H1 (cell line): Measurements from ENCODE around the gene IRF3. TPM values are rescaled to one million over a fixed set of nuclear protein-coding genes. Genes with fewer than 3 reads are reported as not detected.

Source experiments
- CTCF ChIA-PET: fragments of 300-600 bp; sonication (Branson Sonifier 250); formaldehyde crosslinking; loops from one replicate; lab custom pipeline; 2021; ENCODE audit not compliant: partially characterized antibody; lab: Charles Lee
- POLR2A ChIA-PET: fragments of 300-600 bp; sonication (Branson Sonifier 250); formaldehyde crosslinking; loops from one replicate; lab custom pipeline; 2021; ENCODE audit warnings: inconsistent platforms; ENCODE audit not compliant: partially characterized antibody; lab: Charles Lee
- DNase-seq, 2 experiments: peaks; one replicate each; pipeline versions ENCODE4 v3.0.0 to v3.0.0-alpha.2; 2010 to 2022; ENCODE audit warnings: low spot score in 2 of 2, low read depth in 1 of 2, mixed read lengths in 1 of 2
- FAIRE-seq: peaks from 2 replicates; lab custom pipeline; 2011; peaks lifted over from hg19 to GRCh38; lab: Jason Lieb, UNC
- H2AFZ ChIP-seq: 2 replicates; pipeline ENCODE4 v1.8.1; 2012; ENCODE audit warnings: low read length, inconsistent platforms
- H2AK5ac ChIP-seq: 2 replicates; pipeline ENCODE4 v1.6.1; 2013; ENCODE audit warnings: low read depth, low read length
- H2BK120ac ChIP-seq: replicated peaks from 2 replicates; pipeline ENCODE3; 2013; ENCODE audit warnings: low read depth, low read length, inconsistent platforms
- H2BK12ac ChIP-seq: 2 replicates; pipeline ENCODE4 v1.6.1; 2013; ENCODE audit warnings: low read depth, low read length
- H2BK15ac ChIP-seq: 2 replicates; pipeline ENCODE4 v1.6.1; 2013; ENCODE audit warnings: low read length
- H2BK20ac ChIP-seq: 2 replicates; pipeline ENCODE4 v1.6.1; 2013; ENCODE audit warnings: low read length
- H2BK5ac ChIP-seq: 2 replicates; pipeline ENCODE4 v1.6.1; 2013; ENCODE audit warnings: low read depth, low read length
- H3K14ac ChIP-seq: 2 replicates; pipeline ENCODE4 v1.6.1; 2013; ENCODE audit warnings: inconsistent platforms; ENCODE audit not compliant: insufficient read length
- H3K18ac ChIP-seq: 2 replicates; pipeline ENCODE4 v1.6.1; 2013; ENCODE audit warnings: low read length; ENCODE audit errors: extremely low read depth
- H3K23ac ChIP-seq: 2 replicates; pipeline ENCODE4 v1.6.1; 2013; ENCODE audit warnings: inconsistent platforms; ENCODE audit not compliant: insufficient read length
- H3K23me2 ChIP-seq: 2 replicates; pipeline ENCODE4 v1.6.1; 2013; ENCODE audit warnings: low read depth, low read length
- H3K27ac ChIP-seq: 2 replicates; pipeline ENCODE4 v1.6.1; 2011; ENCODE audit warnings: low read depth, low read length, inconsistent platforms
- H3K27me3 ChIP-seq, 4 experiments: replicated peaks in 1 of 4; 1 replicate in 1 of 4; 2 replicates in 3 of 4; pipeline versions ENCODE4 v1.6.1 to v1.8.1; 2011 to 2013; ENCODE audit warnings: low read length in 3 of 4, mild to moderate bottlenecking in 3 of 4, inconsistent platforms in 2 of 4, mixed read lengths in 2 of 4, moderate library complexity in 1 of 4; ENCODE audit not compliant: control insufficient read depth in 3 of 4, insufficient read depth in 3 of 4; ENCODE audit errors: extremely low read depth in 1 of 4
- H3K36me3 ChIP-seq, 4 experiments: 2 replicates each; pipeline versions ENCODE4 v1.6.1 to v1.8.1; 2011 to 2013; ENCODE audit warnings: mild to moderate bottlenecking in 4 of 4, low read length in 3 of 4, moderate library complexity in 2 of 4, control low read depth in 1 of 4, inconsistent platforms in 1 of 4; ENCODE audit not compliant: insufficient read depth in 4 of 4, control insufficient read depth in 2 of 4
- H3K4ac ChIP-seq: replicated peaks from 2 replicates; pipeline ENCODE3; 2013; ENCODE audit warnings: low read length, low read depth, mixed read lengths, inconsistent platforms; ENCODE audit not compliant: insufficient read length
- H3K4me1 ChIP-seq, 4 experiments: replicated peaks in 1 of 4; 1 replicate in 1 of 4; 2 replicates in 3 of 4; pipeline versions ENCODE4 v1.6.1 to v1.8.1; 2011 to 2013; ENCODE audit warnings: low read length in 3 of 4, inconsistent platforms in 2 of 4, mixed read lengths in 1 of 4; ENCODE audit not compliant: insufficient read depth in 4 of 4, control insufficient read depth in 3 of 4
- H3K4me2 ChIP-seq, 2 experiments: 2 replicates each; pipeline versions ENCODE4 v1.6.1 to v1.8.1; 2011 to 2013; ENCODE audit warnings: low read depth in 2 of 2, low read length in 2 of 2, control low read depth in 1 of 2, inconsistent platforms in 1 of 2, mild to moderate bottlenecking in 1 of 2; ENCODE audit not compliant: insufficient read depth in 1 of 2
- H3K4me3 ChIP-seq, 4 experiments: fragments of 200-600, 300-600 bp in 1 of 4; sonication (generic), shearing (Covaris generic), sonication (Bioruptor Twin) in 1 of 4; 2 replicates each; pipeline versions ENCODE4 v1.5.1 to v1.8.1; 2011 to 2016; ENCODE audit warnings: low read length in 4 of 4, low read depth in 3 of 4, control low read depth in 2 of 4, inconsistent platforms in 2 of 4, mild to moderate bottlenecking in 2 of 4, mixed read lengths in 1 of 4, moderate library complexity in 1 of 4; ENCODE audit not compliant: insufficient read depth in 2 of 4; ENCODE audit errors: extremely low read depth in 1 of 4
- H3K56ac ChIP-seq: replicated peaks from 2 replicates; pipeline ENCODE3; 2013; ENCODE audit warnings: low read depth, mild to moderate bottlenecking, mixed read lengths, low read length, inconsistent platforms; ENCODE audit not compliant: insufficient read length
- H3K79me1 ChIP-seq: 2 replicates; pipeline ENCODE4 v1.6.1; 2013; ENCODE audit warnings: low read depth, low read length, control low read depth
- H3K79me2 ChIP-seq, 2 experiments: 2 replicates each; pipeline versions ENCODE4 v1.6.1 to v1.8.1; 2012 to 2013; ENCODE audit warnings: low read length in 2 of 2, mild to moderate bottlenecking in 2 of 2, inconsistent platforms in 1 of 2; ENCODE audit not compliant: insufficient read depth in 2 of 2, control insufficient read depth in 1 of 2
- H3K9ac ChIP-seq, 4 experiments: replicated peaks in 1 of 4; 1 replicate in 1 of 4; 2 replicates in 3 of 4; pipeline versions ENCODE4 v1.6.1 to v1.8.1; 2011 to 2013; ENCODE audit warnings: low read depth in 3 of 4, low read length in 3 of 4, control low read depth in 2 of 4, mild to moderate bottlenecking in 2 of 4, moderate library complexity in 2 of 4, inconsistent platforms in 1 of 4; ENCODE audit errors: extremely low read depth in 1 of 4
- H3K9me3 ChIP-seq, 2 experiments: 2 replicates each; pipeline versions ENCODE4 v1.6.1 to v1.8.1; 2012 to 2013; ENCODE audit warnings: mild to moderate bottlenecking in 2 of 2, moderate library complexity in 2 of 2, control low read depth in 1 of 2, inconsistent platforms in 1 of 2, low read depth in 1 of 2, low read length in 1 of 2, mixed read lengths in 1 of 2; ENCODE audit not compliant: insufficient read depth in 2 of 2
- H4K20me1 ChIP-seq, 2 experiments: replicated peaks in 1 of 2; 2 replicates each; pipeline versions ENCODE3 to v1.8.1; 2011 to 2013; ENCODE audit warnings: inconsistent platforms in 2 of 2, low read length in 2 of 2, mild to moderate bottlenecking in 1 of 2; ENCODE audit not compliant: insufficient read depth in 2 of 2, control insufficient read depth in 1 of 2
- H4K5ac ChIP-seq: 2 replicates; pipeline ENCODE4 v1.6.1; 2013; ENCODE audit warnings: low read length, low read depth, mixed read lengths, inconsistent platforms; ENCODE audit not compliant: insufficient read length
- H4K8ac ChIP-seq: 2 replicates; pipeline ENCODE4 v1.8.0; 2013; ENCODE audit warnings: mild to moderate bottlenecking, moderate library complexity, low read length, inconsistent platforms; ENCODE audit not compliant: insufficient read depth; ENCODE audit errors: extremely low read depth
- H4K91ac ChIP-seq: replicated peaks from 2 replicates; pipeline ENCODE3; 2013; ENCODE audit warnings: low read length, mixed read lengths, inconsistent platforms; ENCODE audit not compliant: insufficient read length
- CHD1 ChIP-seq: IDR thresholded peaks from 2 replicates; pipeline ENCODE4 v1.6.1; 2012; ENCODE audit warnings: low read depth, low read length, improper control_type of control experiment
- KDM5A ChIP-seq: fragments of 200-600 bp; IDR thresholded peaks from 2 replicates; pipeline ENCODE4 v1.7.1; 2012; ENCODE audit warnings: mild to moderate bottlenecking, low read length, inconsistent platforms, mixed read lengths
- NANOG ChIP-seq: IDR thresholded peaks from 2 replicates; pipeline ENCODE4 v1.6.1; 2011; ENCODE audit warnings: low read length, low read depth, mild to moderate bottlenecking, inconsistent platforms; ENCODE audit not compliant: insufficient read depth, poor library complexity, severe bottlenecking
- RFX5 ChIP-seq: IDR thresholded peaks from 2 replicates; pipeline ENCODE4 v1.6.1; 2011; ENCODE audit warnings: low read depth, low read length, improper control_type of control experiment, borderline replicate concordance
- RXRA ChIP-seq: IDR thresholded peaks from 2 replicates; pipeline ENCODE4 v1.6.1; 2011; ENCODE audit warnings: low read depth, mild to moderate bottlenecking, low read length, moderate library complexity; ENCODE audit not compliant: insufficient read depth
- SP1 ChIP-seq: IDR thresholded peaks from 2 replicates; pipeline ENCODE4 v1.6.1; 2011; ENCODE audit warnings: low read depth, low read length
- WGBS, 2 experiments: shearing (Covaris generic) in 1 of 2; methylation state at CpG; one replicate each; pipeline versions ENCODE4 v1.1.6 to v1.1.7; 2013 to 2015; ENCODE audit warnings: low lambda C conversion rate in 2 of 2, mixed read lengths in 2 of 2, inconsistent platforms in 1 of 2, low coverage in 1 of 2, missing lambda C conversion rate in 1 of 2; ENCODE audit not compliant: insufficient replicate concordance in 2 of 2, insufficient coverage in 1 of 2, insufficient read length in 1 of 2; ENCODE audit errors: extremely low coverage in 1 of 2, missing lambda C conversion rate in 1 of 2; 5-methylcytosine and 5-hydroxymethylcytosine counted together
- polyA plus RNA-seq, 7 experiments: library from polyadenylated mRNA; depleted of rRNA in 3 of 7; stranded (reverse) in 5 of 7; unstranded in 2 of 7; fragments of >200 nt in 5 of 7; fragments of 200-250 nt in 2 of 7; gene quantifications; 1 replicate in 5 of 7; 2 replicates in 1 of 7; 4 replicates in 1 of 7; pipeline versions ENCODE4 v1.2.1 to v1.2.3, GENCODE V29; 2011 to 2013; ENCODE audit warnings: missing spikeins in 2 of 7, mixed read lengths in 2 of 7
- total RNA-seq: library from RNA; stranded (reverse); fragmentation: NEBNext Ultra II Directional; extraction: Animal tissue kit (Norgen Biotek cat#: 25700); gene quantifications from 2 replicates; pipeline ENCODE4 v1.2.1, GENCODE V29; 2021

The IRF3 gene
- total and polyA plus RNA-seq, 2 of the 8 experiments (the other 6 are each of a cell fraction or from before 2014, with no cell fraction given) = 103 to 114 TPM

DNA sequence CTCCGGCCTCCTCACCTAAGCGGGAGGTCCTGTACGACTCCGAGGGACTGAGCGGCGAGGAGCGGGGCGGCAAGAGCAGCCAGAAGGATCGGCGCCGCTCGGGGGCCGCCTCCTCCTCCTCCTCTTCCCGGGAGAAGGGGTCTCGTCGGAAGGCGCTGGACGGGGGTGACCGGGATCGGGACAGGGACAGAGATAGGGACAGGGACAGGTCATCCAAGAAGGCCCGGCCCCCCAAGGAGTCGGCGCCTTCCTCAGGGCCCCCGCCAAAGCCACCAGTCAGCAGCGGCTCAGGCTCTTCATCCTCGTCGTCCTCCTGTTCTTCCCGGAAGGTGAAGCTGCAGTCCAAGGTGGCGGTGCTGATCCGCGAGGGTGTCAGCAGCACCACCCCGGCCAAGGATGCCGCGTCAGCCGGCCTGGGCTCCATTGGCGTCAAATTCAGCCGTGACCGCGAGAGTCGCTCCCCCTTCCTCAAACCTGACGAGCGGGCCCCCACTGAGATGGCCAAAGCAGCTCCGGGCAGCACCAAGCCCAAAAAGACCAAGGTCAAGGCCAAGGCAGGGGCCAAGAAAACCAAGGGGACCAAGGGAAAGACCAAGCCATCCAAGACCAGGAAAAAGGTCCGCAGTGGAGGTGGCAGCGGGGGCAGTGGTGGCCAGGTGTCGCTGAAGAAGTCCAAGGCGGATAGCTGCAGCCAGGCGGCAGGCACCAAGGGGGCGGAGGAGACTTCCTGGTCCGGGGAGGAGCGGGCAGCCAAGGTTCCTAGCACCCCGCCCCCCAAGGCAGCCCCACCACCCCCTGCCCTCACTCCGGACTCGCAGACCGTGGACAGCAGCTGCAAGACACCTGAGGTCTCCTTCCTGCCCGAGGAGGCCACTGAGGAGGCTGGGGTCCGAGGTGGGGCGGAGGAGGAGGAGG, 12.8 kb downstream of the IRF3 start:
- H2BK120ac ChIP-seq = no peak overlapping the region
- peak overlapping the region; percentile 4; the same call in 1 of the 2 replicates for H4K8ac ChIP-seq
- peaks cover 13 to 69% (median 40%) of the 10 kb centered on the region in 4 experiments; a peak in 7 of 8 replicates for H3K36me3 ChIP-seq
- H3K14ac ChIP-seq = no peak overlapping the region
- no peak overlapping the region for H3K4ac ChIP-seq
- H4K91ac ChIP-seq = no peak overlapping the region
- H2AK5ac ChIP-seq = no peak overlapping the region
- no peak overlapping the region for H4K5ac ChIP-seq
- H2BK12ac ChIP-seq = no peak overlapping the region
- H2BK20ac ChIP-seq = no peak overlapping the region
- H3K4me3 ChIP-seq = no peak overlapping the region
- H2AFZ ChIP-seq = no peak overlapping the region
- no peak overlapping the region for H3K56ac ChIP-seq
- WGBS, 2 experiments = 96% methylated on average over 27 of the region's 58 CpGs; no CpG with 5 or more reads in 1 of the 2 experiments
- TF ChIP-seq CHD1 (no peak), RFX5 (no peak), SP1 (no peak), RXRA (no peak), KDM5A (no peak), NANOG (no peak)
- TF ChIP-seq, all 59 proteins: peak for 0
- ChIA-PET CTCF (no interaction called here), POLR2A (interaction anchor here (0.9 to 18.0 kb wide), 3 partner anchors 9 to 60 kb away, joined by 4 to 275 read pairs (median 236); partner anchors contain the start of genes PRMT1, RRAS and SCAF1)
- no peak overlapping the region for H3K9ac ChIP-seq
- no peak overlapping the region for H3K4me2 ChIP-seq
- H4K20me1 ChIP-seq = peaks cover 6 to 17% of the 10 kb centered on the region in 2 experiments
- DNase-seq = no peak
- no peak overlapping the region for H3K27ac ChIP-seq
- peaks cover 0 to 14% (median 5%) of the 10 kb centered on the region in 4 experiments; a peak in 4 of 7 replicates for H3K4me1 ChIP-seq
- no peaks in the 10 kb centered on the region; a peak in 1 of 4 replicates for H3K79me2 ChIP-seq
- no peak overlapping the region for H3K18ac ChIP-seq
- no peak overlapping the region for H3K23ac ChIP-seq
- no peak overlapping the region for H2BK5ac ChIP-seq
- no peak for FAIRE-seq
- no peaks in the 10 kb centered on the region for H3K27me3 ChIP-seq
- H3K79me1 ChIP-seq = peaks cover 7% of the 10 kb centered on the region; the same call in 1 of the 2 replicates
- no peaks in the 10 kb centered on the region for H3K23me2 ChIP-seq
- H3K9me3 ChIP-seq = no peaks in the 10 kb centered on the region
- H2BK15ac ChIP-seq = no peak overlapping the region
